Embryonic facial prominence (tissue), 1 donor: ENCODE data around the gene ALPG.
"Not testable (repeated sequence)": the region's sequence is repeated elsewhere in the genome, so short reads cannot be mapped to it uniquely, and the experiment has no call there.

ENCODE experiments used
- DNase-seq: peaks from one replicate; pipeline ENCODE4 v3.0.0-alpha.2; 2016; ENCODE audit errors: extremely low spot score

The ALPG gene

GRCh38 chr2:232406556-232407310, at the start of gene ALPG:
TSS of gene ALPG (plus strand) at chr2:232406844. CDS start at chr2:232406895, 51 bp downstream.
- DNase-seq: no peak

GRCh38 chr2:232361646-232362045, 45.0 kb upstream of the ALPG start:
- DNase-seq: no peak

GRCh38 chr2:232362174-232362900, 44.3 kb upstream of the ALPG start:
- no peak for DNase-seq

GRCh38 chr2:232363064-232363783, 43.4 kb upstream of the ALPG start:
- DNase-seq: not testable (repeated sequence)

- DNase-seq: no peak
Measured at GRCh38 chr2:232363784-232364615, 42.6 kb upstream of the ALPG start.

GRCh38 chr2:232364806-232365594, 41.6 kb upstream of the ALPG start:
- DNase-seq: not testable (repeated sequence)

- DNase-seq: no peak
Measured at GRCh38 chr2:232365621-232366321, 40.9 kb upstream of the ALPG start.

GRCh38 chr2:232366461-232366860, 40.2 kb upstream of the ALPG start:
- not testable (repeated sequence) for DNase-seq

- DNase-seq: no peak
Measured at GRCh38 chr2:232367016-232367415, 39.6 kb upstream of the ALPG start.

GRCh38 chr2:232367591-232368233, 38.9 kb upstream of the ALPG start:
- no peak for DNase-seq

GRCh38 chr2:232368311-232368731, 38.3 kb upstream of the ALPG start:
- no peak for DNase-seq

- DNase-seq: no peak
Measured at GRCh38 chr2:232369126-232369951, 37.3 kb upstream of the ALPG start.

- not testable (repeated sequence) for DNase-seq
Measured at GRCh38 chr2:232370007-232370406, 36.6 kb upstream of the ALPG start.

- DNase-seq: no peak
Measured at GRCh38 chr2:232372231-232373208, 34.1 kb upstream of the ALPG start.

GRCh38 chr2:232374356-232374755, 32.3 kb upstream of the ALPG start:
- no peak for DNase-seq

- DNase-seq: no peak
Measured at GRCh38 chr2:232375164-232375563, 31.5 kb upstream of the ALPG start.

- no peak for DNase-seq
Measured at GRCh38 chr2:232376260-232376659, 30.4 kb upstream of the ALPG start.
